22Rv1 (cell line): ENCODE data around the gene NPFF.
A peak's percentile ranks its signal among the peaks of the same experiment; 100 is the strongest.

Experiments used
- H3K27ac ChIP-seq: fragments of 450-650 bp; 2 replicates; pipeline ENCODE4 v1.5.1; 2017
- ZFX ChIP-seq: fragments of 450-650 bp; IDR thresholded peaks from 2 replicates; pipeline ENCODE4 v1.6.1; 2017; ENCODE audit warnings: antibody characterized with exemption, borderline replicate concordance
- TF ChIP-seq, protein P1 (sequence below): fragments of 450-650 bp; IDR thresholded peaks from 2 replicates; pipeline ENCODE4 v1.5.1; 2017; ENCODE audit warnings: mild to moderate bottlenecking

The NPFF gene

DNA sequence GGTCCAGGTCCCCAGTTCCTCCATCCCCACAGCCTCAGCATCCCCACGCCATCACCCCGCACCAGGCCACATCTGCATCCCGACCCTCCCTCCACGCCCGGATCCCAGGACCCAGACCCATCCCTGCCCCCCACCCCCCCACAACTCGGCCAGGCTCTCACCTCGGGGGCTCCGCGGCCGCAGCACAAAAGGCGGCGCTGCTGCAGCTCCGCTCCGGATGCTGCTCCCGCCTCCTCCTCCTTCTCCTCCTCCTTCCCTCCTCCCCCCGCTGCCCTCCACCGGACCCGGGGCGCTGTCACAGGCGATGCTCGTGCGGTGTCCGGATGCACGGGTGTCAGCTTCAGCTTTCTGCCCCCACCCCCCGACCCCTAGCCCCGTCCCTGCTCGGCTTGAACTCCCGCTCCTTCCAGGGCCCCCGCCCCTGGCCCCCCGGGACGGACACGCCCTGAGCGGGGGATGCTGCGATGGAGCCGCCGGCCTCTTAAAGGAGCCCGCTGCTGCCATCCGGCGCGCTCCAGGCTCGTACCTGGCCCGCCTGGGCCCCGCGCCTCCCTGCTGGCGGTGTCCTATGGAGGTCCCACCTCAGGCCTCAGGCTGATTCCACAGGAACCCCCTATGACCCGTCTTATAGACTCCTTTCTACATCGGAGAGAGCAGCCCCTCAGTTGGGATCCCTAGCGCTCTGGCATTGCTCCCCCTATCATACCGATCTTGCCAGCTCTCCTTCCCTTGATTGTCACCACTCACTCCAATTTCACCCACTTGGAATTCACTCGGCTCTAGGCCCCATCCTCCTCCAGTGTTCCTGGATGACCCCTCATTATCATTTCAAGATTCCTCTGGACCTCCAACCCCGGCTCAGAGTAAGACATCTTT is 7.8 kb downstream of the NPFF start, which contains the start of gene MAP3K12:
TSS of gene MAP3K12 (minus strand) at position 193 of the 876 bp plus-strand sequence. CDS start 12,067 bp downstream, outside the sequence.
- no peak for TF ChIP-seq ZFX
- TF ChIP-seq, protein P1, sequence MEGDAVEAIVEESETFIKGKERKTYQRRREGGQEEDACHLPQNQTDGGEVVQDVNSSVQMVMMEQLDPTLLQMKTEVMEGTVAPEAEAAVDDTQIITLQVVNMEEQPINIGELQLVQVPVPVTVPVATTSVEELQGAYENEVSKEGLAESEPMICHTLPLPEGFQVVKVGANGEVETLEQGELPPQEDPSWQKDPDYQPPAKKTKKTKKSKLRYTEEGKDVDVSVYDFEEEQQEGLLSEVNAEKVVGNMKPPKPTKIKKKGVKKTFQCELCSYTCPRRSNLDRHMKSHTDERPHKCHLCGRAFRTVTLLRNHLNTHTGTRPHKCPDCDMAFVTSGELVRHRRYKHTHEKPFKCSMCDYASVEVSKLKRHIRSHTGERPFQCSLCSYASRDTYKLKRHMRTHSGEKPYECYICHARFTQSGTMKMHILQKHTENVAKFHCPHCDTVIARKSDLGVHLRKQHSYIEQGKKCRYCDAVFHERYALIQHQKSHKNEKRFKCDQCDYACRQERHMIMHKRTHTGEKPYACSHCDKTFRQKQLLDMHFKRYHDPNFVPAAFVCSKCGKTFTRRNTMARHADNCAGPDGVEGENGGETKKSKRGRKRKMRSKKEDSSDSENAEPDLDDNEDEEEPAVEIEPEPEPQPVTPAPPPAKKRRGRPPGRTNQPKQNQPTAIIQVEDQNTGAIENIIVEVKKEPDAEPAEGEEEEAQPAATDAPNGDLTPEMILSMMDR: peak; percentile 60
- H3K27ac ChIP-seq: peak within 1 kb of the TSS; percentile 100

GRCh38 chr12:53498235-53498630 is 9.1 kb downstream of the NPFF start:
- peak overlapping the region; percentile 100; the same call in 1 of the 2 replicates for H3K27ac ChIP-seq
- TF ChIP-seq ZFX: no peak
- TF ChIP-seq, protein P1: no peak

DNA sequence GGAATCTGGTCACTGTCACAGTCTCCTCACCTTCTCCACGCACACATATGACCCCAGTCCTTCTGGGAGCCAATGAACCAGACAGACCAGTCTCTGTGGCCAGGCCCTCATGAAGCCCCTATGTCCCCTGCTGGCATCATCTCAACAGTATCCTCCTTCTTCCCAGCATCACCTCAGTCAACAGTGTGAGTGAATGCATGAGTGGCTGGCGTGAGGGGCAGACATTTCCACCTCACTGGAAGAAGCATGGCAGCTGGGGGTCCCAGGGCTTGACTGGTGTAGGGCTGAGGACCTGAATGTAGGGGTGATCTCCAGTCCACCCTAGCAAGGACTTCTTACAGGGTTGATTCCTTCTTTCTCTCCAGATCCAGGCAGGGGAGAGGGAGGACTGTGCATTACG is 9.8 kb downstream of the NPFF start:
- TF ChIP-seq ZFX: no peak
- TF ChIP-seq, protein P1: no peak
- H3K27ac ChIP-seq: no peak overlapping the region

GRCh38 chr12:53496752-53497032 is 10.6 kb downstream of the NPFF start:
- TF ChIP-seq ZFX: no peak
- TF ChIP-seq, protein P1: no peak
- no peak overlapping the region for H3K27ac ChIP-seq

DNA sequence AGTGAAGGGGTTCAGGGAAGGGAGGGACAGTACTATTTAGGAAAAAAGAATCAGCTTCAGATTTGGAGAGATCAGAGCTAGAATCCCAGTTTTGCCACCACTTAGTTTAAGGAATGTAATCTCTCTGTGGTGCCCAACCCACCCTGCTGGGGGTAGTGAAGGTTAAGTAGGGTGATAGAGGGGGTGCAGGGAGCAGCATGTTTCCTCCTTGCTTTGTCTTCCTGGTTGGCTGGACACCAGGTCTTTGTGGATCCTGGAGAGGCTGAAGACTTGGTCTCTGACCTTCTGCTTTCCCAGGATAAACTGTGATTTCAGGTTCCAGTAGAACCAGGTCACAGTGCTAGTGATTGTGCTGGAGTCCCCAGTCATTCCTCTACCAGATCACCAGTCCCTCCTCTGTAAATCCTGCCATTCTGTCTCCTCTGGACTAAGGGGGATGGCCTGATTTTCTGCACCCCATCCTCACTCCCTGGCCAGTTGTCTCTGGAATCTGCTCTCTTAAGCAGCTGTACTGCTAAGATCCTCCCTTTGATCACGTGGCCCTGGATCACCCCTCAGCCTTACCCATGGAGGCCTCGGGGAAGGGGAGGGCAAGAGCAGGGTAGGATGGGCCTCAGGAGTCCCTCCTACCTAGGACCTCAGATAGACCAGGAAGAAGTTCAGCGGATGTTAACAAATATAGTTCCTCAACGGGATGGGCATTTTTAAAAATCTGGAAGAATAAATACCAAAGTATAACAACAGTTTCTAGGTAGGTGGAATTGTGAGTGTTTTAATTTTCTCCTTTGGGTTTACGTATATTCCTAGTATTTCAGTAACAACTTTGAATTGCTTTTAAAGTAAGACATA is 11.2 kb downstream of the NPFF start:
- TF ChIP-seq, protein P1: no peak
- TF ChIP-seq ZFX: no peak
- peak overlapping the region; percentile 9; the same call in 1 of the 2 replicates for H3K27ac ChIP-seq

GRCh38 chr12:53493610-53494391 is 13.5 kb downstream of the NPFF start:
- H3K27ac ChIP-seq: peak overlapping the region; percentile 77
- TF ChIP-seq ZFX: no peak
- TF ChIP-seq, protein P1: no peak
